Thyroid gland (tissue), 4 donors: ENCODE measurements around the gene PROKR2. TPM values are rescaled to one million over a fixed set of nuclear protein-coding genes. Genes with fewer than 3 reads are reported as not detected.

Experiments used
- DNase-seq, 2 donors: peaks; one replicate each; pipeline ENCODE4 v3.0.0-alpha.2; 2019
- H3K27ac ChIP-seq, 3 donors: fragments of 200-600 bp; sonication (generic); 1 replicate in 2 of 3; 2 replicates in 1 of 3; pipeline ENCODE4 v1.5.1; 2016 to 2019; ENCODE audit warnings: mild to moderate bottlenecking in 1 of 3, moderate library complexity in 1 of 3
- H3K27me3 ChIP-seq: fragments of 200-600 bp; sonication (generic); one replicate; pipeline ENCODE4 v1.5.1; 2019
- H3K36me3 ChIP-seq, 2 donors: fragments of 200-600 bp; sonication (generic); one replicate each; pipeline ENCODE4 v1.5.1; 2016 to 2019
- H3K4me1 ChIP-seq, 2 donors: fragments of 200-600 bp; sonication (generic); one replicate each; pipeline ENCODE4 v1.5.1; 2017 to 2019
- H3K4me3 ChIP-seq, 3 donors: fragments of 200-600 bp; sonication (generic); replicated peaks in 1 of 3; 1 replicate in 2 of 3; 2 replicates in 1 of 3; pipeline ENCODE4 v1.5.1; 2016; ENCODE audit warnings: mild to moderate bottlenecking in 1 of 3
- H3K9me3 ChIP-seq: fragments of 200-600 bp; sonication (generic); one replicate; pipeline ENCODE4 v1.5.1; 2017
- CTCF ChIP-seq, 6 experiments: fragments of 200-600 bp in 3 of 6; fragments of 450-650 bp in 3 of 6; sonication (generic) in 3 of 6; IDR thresholded peaks; one replicate each; pipeline ENCODE4 v1.5.1; 2016 to 2019; ENCODE audit warnings: antibody characterized with exemption in 6 of 6, mild to moderate bottlenecking in 2 of 6, inconsistent platforms in 1 of 6, moderate library complexity in 1 of 6
- POLR2A ChIP-seq, 2 donors: fragments of 450-650 bp; IDR thresholded peaks; one replicate each; pipeline ENCODE4 v1.6.1; 2017; ENCODE audit warnings: antibody characterized with exemption in 2 of 2, mild to moderate bottlenecking in 2 of 2, moderate library complexity in 1 of 2
- WGBS, 2 donors: methylation state at CpG; one replicate each; pipeline ENCODE4 v1.1.5; 2017; 5-methylcytosine and 5-hydroxymethylcytosine counted together
- intact Hi-C: fragments of 100-400 bp; cut with DNase I; formaldehyde crosslinking; loops from one replicate; pipeline ENCODE4 v1.15.1; 2023
- total RNA-seq, 4 donors: library from RNA; depleted of rRNA; stranded (reverse); fragments of >200 nt; gene quantifications; one replicate each; pipeline ENCODE4 v1.2.3, GENCODE V29; 2016

Gene PROKR2
- not detected for total RNA-seq

GRCh38 chr20:5316188-5317158, at the start of gene PROKR2:
PROKR2 (minus strand) TSS chr20:5316954; CDS start chr20:5314369, 2,585 bp downstream.
- Histone ChIP-seq H3K4me1 (no peaks in the 10 kb centered on the region), H3K4me3 (no peak within 1 kb of the TSS), H3K27ac (no peak within 1 kb of the TSS), H3K9me3 (no peaks in the 10 kb centered on the region), H3K36me3 (no peaks in the 10 kb centered on the region), H3K27me3 (no peaks in the 10 kb centered on the region)
- no peak for DNase-seq
- intact Hi-C loops, result no loop called here
- 0% methylated on average over 28 to 35 of the region's 92 CpGs for WGBS, 2 donors
- TF ChIP-seq POLR2A (IDR thresholded peaks at IDR 0.05) (no peak), CTCF (IDR thresholded peaks at IDR 0.05) (no peak)

GRCh38 chr20:5364997-5365597, 48.3 kb upstream of the PROKR2 start:
- no peaks in the 10 kb centered on the region for H3K27me3 ChIP-seq
- DNase-seq, result no peak
- no peaks in the 10 kb centered on the region for H3K9me3 ChIP-seq
- intact Hi-C loops, result no loop called here
- no peak overlapping the region for H3K27ac ChIP-seq
- 64 to 67% methylated on average over 3 of the region's 3 CpGs for WGBS, 2 donors
- no peaks in the 10 kb centered on the region for H3K36me3 ChIP-seq
- no peak for TF ChIP-seq POLR2A (IDR thresholded peaks at IDR 0.05)
- no peak for TF ChIP-seq CTCF (IDR thresholded peaks at IDR 0.05)
- no peaks in the 10 kb centered on the region for H3K4me1 ChIP-seq
- H3K4me3 ChIP-seq, result no peak overlapping the region

- TF ChIP-seq POLR2A (IDR thresholded peaks at IDR 0.05), result no peak
- TF ChIP-seq CTCF (IDR thresholded peaks at IDR 0.05), result no peak
- no peak overlapping the region for H3K4me3 ChIP-seq
- no peak overlapping the region for H3K27ac ChIP-seq
- WGBS, 2 donors, result 69 to 77% methylated on average over 4 of the region's 4 CpGs
- no peaks in the 10 kb centered on the region for H3K36me3 ChIP-seq
- intact Hi-C loops, result no loop called here
- no peaks in the 10 kb centered on the region for H3K4me1 ChIP-seq
- no peaks in the 10 kb centered on the region for H3K9me3 ChIP-seq
- H3K27me3 ChIP-seq, result no peaks in the 10 kb centered on the region
- DNase-seq, result no peak
Observed at GRCh38 chr20:5364136-5364821, 47.5 kb upstream of the PROKR2 start.

GRCh38 chr20:5362771-5363170, 46.0 kb upstream of the PROKR2 start:
- Histone ChIP-seq H3K4me1 (no peaks in the 10 kb centered on the region), H3K27ac (no peak overlapping the region), H3K9me3 (no peaks in the 10 kb centered on the region), H3K4me3 (no peak overlapping the region), H3K27me3 (no peaks in the 10 kb centered on the region), H3K36me3 (no peaks in the 10 kb centered on the region)
- no peak for DNase-seq
- WGBS, 2 donors, result 0 to 25% methylated on average over 2 of the region's 2 CpGs
- TF ChIP-seq POLR2A (IDR thresholded peaks at IDR 0.05) (no peak), CTCF (IDR thresholded peaks at IDR 0.05) (no peak)
- intact Hi-C loops, result no loop called here
